ENCODE measurements around the gene ITGB2.

DNA sequence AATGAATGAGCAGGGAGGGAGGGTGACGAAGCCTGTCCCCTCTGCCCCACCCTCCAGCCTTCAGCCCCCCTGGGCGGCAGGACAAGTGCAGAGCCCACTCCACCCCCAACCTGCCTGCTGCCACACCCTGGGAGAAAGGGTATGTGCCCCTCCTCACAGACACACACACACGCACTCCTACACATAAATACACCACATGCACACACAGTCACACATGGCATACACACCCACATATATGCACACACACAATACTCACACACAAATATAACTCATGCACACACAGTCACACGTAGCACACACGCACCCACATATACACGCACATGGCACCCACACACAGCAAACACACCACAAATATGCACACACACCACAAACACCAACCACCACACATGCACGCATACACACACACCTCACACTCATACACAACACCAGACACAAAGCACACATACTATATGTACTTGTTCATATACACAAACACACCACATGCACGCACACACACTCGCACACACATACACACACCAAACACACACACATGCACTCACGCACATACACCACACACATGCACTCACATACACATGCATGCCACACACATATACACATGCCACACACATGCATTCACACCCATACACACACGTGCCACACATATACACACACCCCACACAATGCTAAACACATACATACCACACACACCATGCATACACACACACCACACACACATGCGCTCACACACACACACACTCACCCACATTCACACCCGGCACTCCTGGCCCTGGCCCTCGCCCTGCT is 16.4 kb downstream of the ITGB2 start:
- TF ChIP-seq CREB1 (IDR thresholded peaks at IDR 0.05; ENCODE audit: low read depth) = no peak
- no peak for TF ChIP-seq EP300 (IDR thresholded peaks at IDR 0.05; ENCODE audit: borderline replicate concordance)
- no peak for TF ChIP-seq CEBPB (IDR thresholded peaks at IDR 0.05)
- no peak for TF ChIP-seq EGR1 (IDR thresholded peaks at IDR 0.05)
- TF ChIP-seq RAD21 (IDR thresholded peaks at IDR 0.05; ENCODE audit: low read depth) = no peak
- TF ChIP-seq, protein P1, sequence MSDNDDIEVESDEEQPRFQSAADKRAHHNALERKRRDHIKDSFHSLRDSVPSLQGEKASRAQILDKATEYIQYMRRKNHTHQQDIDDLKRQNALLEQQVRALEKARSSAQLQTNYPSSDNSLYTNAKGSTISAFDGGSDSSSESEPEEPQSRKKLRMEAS (IDR thresholded peaks at IDR 0.05) = no peak
- TF ChIP-seq TCF12 (IDR thresholded peaks at IDR 0.05; ENCODE audit: low read depth) = no peak
- TF ChIP-seq TAF1 (IDR thresholded peaks at IDR 0.05; ENCODE audit: low read depth) = no peak
- no peak for TF ChIP-seq TEAD4 (IDR thresholded peaks at IDR 0.05)

All from Ishikawa (cell line).